DMS 273 (cell line): Measurements from ENCODE around the gene C11orf68.

Experiments used
- DNase-seq: peaks from one replicate; lab custom pipeline; 2025; ENCODE audit not compliant: unreplicated experiment; lab: John Stamatoyannopoulos, UW

Gene C11orf68

DNA sequence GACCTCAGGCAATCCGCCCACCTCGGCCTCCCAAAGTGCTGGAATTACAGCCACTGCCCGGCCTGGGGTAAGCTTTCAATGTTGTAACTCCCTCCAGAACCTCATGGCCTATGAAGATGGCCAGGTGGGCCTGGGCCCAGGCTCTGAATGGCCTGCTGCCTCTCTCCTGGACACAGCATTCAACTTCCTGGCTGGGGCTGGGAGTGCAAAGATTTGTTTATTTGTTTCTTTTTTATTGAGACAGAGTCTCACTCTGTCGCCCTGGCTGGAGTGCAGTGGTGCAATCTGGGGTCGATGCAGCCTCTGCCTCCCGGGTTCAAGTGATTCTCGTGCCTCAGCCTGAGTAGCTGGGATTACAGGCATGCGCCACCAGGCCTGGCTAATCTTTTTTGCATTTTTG is 25.9 kb upstream of the C11orf68 start:
- no peak for DNase-seq

DNA sequence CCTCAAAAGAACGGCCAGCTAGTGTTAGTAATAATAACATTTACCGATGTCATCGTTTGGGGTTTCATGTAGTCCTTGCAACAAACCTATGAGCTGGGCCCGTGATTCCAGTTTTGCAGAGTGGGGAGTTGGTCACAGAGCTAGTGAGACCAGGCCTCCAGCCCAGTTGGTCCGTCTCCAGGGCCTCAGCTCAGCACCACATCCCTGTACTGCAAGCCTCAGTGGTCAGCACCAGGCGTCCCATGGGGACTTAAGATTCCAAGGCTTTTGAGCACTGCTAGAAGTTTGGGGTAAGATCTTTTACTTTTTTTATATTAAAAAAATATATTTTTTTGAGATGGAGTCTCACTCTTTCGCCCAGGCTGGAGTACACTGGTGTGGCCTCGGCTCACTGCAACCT is 25.3 kb upstream of the C11orf68 start:
- DNase-seq, result no peak

DNA sequence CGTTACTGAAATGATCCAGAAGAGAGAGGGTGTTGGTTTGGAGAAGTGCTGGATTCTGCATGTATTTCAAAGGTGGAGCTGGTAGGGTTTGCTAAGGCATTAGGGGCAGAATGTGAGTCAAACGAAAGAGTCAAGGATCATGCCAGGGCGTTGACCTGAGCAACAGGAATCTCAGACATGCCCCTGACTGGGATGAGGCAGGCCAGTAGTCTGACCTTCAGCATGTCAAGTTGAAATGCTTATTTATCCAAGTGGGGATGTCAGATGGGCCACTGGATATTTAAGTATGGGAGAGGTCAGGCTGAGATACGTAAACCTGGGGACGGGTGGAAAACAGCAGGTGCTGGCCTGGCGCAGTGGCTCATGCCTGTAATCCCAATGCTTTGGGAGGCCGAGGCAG is 23.7 kb upstream of the C11orf68 start:
- no peak for DNase-seq

DNA sequence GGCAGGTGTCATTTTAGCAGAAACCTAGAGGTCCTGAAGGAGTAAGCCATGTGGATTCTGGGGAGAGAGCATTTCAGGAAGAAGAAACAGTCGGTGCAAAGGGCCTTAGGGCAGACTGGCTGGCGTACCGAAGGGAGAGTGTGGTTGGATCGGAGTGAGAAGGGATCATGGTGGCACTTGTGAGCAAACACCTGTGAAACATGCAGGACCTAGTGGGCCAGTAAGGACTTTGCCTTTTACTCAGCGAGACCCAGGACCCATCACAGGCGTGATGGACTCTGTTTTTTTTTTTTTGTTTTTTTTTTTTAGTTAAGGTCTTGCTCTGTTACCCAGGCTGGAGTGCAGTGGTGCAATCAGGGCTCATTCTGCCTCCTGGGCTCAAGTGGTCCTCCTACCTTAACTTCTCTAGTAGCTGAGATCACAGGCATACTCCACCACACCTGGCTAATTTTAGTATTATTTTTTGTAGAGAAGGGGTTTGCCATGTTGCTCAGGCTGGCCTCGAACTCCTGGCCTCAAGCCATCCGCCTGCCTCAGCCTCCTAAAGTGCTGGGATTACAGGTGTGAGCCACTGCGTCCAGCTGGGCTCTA is 23.0 kb upstream of the C11orf68 start:
- no peak for DNase-seq

DNA sequence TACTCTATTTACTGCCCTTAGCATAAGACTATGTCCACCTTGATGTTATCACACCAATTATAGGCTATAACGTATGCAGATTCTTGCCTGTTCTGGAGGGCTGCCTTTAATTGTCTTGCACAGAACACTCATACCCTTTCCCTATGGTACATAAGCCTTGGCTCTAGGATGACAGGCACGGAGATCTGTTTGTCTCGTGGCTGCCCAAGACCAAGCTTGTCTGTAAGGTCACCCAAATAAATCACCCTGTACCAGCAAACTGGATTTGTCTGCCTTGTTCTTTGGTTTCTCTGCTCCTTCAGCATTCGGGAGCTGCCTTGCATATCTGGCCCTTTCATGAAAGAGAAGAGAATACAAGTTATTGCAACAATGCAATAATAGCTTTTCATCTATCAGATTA is 18.9 kb upstream of the C11orf68 start:
- no peak for DNase-seq

DNA sequence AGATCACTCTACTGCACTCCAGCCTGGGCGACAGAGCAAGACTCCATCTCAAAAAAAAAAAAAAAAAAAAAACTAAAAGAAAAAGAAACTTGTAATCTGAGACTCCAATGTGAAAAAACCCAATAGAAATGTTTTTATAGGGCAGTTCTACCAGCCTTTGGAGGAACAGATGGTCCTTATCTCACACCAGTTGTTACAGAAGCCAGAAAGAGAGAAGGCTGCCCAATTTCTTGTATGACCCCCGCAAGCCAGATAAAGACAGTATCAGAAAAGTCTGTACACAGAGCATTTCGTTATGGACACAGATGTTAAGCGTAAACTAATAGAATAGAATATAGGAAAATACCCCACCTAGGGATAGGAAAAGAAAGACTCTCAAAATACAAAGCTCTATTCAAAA is 15.2 kb upstream of the C11orf68 start:
- DNase-seq, result peak; percentile 86

DNA sequence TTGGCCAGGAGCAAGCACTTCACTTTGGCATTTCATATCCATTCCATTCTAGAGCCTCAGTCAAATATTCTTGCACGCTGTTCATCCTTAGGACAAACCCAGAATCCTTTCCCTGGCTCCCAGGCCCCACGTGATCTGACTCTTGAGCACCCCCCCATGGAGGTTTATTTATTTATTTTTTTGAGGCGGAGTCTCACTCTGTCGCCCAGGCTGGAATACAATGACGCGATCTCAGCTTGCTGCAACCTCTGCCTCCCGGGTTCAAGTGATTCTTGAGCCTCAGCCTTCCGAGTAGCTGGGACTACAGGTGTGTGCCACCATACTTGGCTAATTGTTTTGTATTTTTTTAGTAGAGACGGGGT is 13.7 kb upstream of the C11orf68 start:
- peak; percentile 48 for DNase-seq

DNA sequence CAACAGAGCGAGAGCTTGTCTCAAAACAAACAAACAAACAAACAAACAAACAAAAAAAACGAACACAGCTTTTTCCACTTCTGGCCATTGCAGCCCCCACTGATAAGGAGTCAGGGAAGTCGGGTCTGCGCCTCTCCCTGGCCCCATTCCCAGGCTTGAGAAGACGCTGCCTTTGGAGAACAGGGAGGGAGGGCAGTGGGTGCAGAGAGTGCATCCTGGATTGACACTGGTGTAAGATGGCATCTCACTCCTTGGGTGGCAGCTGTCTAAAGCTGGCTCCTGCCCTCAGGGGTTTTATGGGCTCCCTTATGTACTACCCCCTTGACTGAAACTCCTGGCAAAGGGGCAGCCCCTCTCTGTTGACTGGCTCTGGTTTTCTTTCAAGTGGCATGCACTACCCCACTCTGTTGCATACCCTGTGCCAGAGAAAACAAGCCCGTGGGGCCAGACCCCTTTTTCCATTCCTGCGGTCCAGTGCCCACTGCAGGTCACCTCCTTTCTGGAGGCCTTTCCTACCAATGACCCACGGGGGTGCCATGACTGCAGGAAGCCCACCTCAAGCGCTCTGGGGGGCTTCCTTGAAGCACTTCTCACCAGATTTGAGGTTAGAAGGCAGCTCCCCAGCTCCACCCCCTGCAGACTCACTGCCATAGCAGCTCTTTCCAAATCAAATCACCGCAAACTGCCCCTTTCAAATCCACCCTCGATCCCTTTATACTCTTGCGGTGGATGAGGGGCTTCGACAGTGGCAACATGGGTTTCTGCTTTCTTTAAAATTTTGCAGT is 13.1 kb upstream of the C11orf68 start:
- DNase-seq, result no peak

DNA sequence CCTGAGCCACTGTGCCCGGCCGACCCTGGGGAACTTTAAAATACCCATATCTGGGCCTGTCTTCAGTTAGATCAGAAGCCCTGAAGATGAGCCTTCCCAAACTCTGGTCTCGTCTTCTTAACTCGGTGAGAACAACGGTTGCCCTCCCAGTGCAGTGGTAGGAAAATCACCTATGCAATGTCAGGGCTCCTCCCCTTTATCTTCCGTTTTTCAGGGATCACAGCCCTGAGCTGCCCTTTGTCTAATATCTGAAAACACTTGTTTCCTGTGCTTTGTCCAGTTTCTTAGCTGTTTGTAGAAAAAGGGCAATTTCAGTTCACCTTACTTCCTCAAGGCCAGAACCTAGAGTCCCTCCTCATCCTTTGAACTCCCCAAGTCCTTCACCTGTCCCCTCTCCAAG is 9.8 kb upstream of the C11orf68 start:
- DNase-seq, result no peak

DNA sequence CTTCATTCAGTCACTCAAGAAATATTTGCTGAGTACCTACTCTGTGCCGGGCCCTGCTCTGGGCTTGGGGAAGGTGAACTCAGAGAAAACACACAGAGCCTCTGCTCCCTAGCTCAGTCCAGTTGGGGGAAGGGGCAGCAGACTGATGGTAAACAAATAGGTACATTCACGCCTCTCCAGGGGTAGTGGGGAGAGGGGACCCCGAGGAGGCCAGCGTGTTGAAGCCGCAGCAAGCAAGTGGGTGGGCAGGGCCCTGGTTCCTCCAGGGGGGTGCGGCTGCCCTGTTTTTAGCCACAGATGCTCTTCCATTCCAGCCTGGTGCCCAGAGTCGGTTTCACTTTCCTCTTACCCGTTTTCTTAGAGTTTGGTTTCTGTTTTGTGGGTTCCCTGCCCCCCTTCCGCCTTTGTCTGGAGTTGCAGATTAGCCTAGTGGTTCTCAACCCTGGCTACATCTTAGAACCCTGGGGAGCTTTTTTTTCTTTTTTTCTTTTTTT is 9.1 kb upstream of the C11orf68 start:
- DNase-seq, result no peak

DNA sequence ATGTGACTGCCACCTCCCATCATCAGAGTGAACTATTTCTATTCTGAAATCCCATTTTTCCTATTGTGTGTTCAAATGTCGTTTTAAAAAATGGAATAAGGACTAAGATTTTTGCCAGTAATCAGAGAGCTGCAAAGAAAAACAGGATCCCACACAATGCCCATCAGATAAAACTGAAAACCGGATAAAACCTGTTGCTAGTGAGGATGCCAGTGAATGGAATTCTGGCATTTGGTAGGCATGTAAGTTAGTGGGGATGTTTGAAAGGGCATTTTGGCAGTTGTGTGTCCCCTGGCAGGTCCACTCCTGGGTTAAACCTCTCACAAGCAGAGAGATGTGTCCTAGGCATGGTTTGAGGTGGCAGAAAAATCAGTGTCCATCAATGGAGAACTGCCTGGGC is 6.5 kb upstream of the C11orf68 start:
- DNase-seq, result no peak

DNA sequence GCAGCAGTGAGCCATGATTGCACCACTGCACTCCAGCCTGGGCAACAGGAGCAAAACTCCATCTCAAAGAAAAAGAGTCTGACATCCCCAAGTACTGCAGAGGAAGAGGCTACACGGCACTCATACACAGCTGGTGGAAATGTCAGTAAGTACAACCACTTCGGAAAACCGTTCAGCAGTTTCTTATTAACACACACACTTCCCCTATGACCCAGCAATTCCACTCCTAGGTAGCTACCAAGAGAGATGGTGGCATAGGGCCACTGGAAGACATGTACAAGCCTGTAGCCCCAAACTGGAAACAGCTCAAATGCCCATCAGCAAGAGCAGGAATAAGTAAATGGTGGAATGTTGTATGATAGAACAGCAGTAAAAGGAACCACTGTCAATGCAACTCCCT is 3.7 kb upstream of the C11orf68 start:
- no peak for DNase-seq

DNA sequence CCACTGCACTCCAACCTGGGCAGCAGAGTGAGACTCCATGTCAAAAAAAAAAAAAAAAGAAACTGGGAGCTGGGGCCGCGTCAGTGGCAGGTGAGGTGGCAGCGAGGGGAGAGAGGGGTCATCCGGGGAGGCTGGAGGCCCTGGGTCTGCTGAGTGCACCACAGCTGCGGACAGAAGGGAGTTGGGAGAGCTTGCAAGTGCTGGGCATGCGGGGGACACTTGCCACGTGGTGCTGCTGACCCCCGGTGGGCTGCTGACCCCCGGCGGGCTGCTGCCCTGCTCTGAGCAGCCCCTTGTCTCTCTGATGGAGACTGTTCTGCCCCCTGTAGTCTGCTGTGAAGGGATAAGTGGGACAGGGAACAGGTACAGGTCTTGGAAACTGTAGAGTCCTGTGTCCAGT is 3.0 kb upstream of the C11orf68 start:
- no peak for DNase-seq

DNA sequence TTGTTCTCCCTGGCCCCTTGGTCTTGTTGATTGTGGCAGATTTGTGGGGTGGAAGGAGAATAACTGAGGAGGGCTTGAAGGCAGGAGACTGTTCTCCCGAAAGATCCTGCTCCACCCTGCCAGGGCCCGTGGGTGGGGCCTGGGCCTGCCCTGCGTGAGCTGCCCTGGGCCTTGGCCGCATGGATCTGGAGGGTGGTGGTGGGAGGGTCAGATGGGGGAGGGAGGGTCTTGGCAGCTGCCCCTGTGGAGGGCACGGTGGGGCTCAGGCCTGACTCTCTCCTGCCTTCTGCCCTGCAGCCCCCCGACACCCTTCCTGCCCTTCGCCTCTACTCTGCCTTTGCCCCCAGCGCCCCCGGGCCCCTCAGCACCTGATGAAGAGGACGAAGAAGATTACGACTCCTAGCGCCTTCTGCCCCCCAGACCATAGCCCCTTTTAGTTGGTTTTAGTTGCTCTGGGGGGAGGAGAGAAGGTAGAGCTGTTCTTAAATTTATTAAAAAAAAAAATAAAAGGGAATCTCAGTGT is 2.2 kb upstream of the C11orf68 start:
- no peak for DNase-seq

DNA sequence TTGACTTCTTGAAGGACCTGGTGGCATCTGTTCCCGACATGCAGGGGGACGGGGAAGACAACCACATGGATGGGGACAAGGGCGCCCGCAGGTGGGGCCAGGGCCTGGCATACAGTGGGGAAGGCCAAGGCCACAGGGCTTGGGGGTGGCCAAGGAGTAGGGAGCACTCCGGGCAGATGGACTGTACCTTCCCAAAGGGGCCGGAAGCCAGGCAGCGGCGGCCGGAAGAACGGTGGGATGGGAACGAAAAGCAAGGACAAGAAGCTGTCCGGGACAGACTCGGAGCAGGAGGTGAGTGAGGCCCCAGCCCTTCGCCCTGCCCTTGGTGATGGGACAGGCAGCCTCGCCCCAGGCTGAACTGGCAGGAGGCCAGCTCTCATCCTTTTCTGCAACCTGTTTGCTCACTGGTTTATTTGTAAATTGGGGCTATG is 1.5 kb upstream of the C11orf68 start:
- no peak for DNase-seq

DNA sequence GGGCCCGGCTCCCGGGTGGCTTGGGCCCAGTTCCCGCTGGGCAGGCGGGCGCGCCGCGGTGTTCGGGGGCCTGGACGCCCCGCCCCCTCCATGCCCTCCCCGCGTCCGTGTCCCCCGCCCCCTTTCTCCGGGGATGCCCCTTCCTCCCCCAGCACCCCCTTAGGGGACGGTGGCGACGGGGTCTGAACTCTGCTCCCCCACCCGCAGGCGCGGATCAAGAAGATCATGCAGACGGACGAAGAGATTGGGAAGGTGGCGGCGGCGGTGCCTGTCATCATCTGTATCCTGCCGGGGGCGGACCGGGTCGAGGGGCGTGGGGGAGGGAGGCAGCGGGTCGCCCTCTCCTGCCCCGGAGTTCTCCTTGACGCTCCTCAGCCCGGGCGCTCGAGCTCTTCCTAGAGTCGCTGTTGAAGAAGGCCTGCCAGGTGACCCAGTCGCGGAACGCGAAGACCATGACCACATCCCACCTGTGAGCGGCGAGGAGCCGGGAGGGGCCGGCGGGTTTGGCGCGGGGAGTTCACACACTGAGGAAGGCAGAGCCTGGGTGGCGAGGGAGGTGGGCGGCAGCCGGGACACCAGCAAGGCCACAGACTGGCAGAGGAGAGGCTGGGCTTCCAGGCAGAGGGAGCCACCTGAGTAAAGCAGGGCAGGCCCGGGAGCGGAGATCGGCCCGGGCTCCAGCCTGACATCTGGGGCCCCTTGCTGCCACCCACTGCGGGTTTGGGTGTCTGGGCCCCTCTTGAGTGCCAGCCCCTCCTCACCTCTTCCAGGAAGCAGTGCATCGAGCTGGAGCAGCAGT is 910 bp upstream of the C11orf68 start:
- DNase-seq, result peak; percentile 62

DNA sequence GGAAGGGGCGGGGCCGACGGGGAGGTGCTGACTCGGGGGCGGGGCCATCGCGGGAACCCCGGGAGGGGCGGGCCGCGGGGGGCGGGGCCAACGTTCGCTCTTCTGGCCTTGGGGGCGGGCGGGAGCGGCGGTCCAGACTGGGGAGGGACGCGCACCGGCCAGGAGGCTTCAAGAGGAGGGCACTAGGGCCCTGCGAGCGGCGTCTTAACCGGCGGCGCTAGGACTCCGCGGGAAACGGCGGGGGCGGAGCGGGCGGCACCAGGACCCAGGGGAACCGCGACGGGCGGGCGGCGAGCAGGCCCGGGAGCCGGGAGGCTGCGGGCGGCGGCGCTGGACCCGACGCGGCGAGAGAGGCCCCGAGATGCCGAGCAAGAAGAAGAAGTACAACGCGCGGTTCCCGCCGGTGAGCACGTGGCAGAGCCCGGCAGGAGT is 295 bp upstream of the C11orf68 start, which contains the start of gene DRAP1:
TSS of gene DRAP1 (plus strand) at position 286 of the 432 bp plus-strand sequence. CDS start at position 362, 76 bp downstream.
- DNase-seq, result peak; percentile 97

DNA sequence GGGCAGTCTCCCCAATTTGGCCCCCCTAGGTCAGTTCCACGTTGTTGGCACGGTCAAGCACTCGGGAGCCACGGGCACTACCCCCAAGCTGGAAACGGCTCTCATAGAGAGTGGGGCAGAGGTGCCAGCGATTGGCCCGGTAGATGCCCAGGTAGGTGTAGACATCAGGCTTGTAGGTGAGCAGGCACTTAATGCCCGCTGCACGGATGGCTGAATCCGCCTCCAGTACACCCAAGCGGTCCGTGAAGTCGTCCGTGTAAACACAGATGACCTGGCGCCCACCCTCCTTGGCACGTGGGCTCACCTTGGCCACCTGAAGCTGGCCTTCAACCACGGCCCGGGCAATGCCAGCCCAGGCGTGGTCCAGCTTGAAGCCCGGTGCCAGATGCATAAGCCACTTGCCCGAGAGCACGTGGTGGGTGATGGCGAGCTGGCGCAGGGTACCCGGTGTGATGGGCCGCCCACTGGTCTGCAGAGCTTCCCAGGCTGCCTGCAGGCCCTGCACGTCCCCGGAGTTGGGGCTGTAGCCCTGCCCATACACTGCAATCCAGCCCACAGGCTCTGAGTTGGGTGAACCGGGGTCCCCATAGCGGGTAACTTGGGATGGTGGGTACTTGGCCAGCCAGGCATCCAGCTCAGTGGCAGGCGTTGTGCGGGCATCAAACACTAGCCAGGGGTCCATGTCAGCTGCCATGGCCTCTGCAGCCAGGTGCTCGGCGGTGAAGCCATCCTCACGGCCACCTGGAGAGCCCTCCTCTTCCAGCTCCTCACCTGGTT is 1.2 kb downstream of the C11orf68 start:
- no peak for DNase-seq

DNA sequence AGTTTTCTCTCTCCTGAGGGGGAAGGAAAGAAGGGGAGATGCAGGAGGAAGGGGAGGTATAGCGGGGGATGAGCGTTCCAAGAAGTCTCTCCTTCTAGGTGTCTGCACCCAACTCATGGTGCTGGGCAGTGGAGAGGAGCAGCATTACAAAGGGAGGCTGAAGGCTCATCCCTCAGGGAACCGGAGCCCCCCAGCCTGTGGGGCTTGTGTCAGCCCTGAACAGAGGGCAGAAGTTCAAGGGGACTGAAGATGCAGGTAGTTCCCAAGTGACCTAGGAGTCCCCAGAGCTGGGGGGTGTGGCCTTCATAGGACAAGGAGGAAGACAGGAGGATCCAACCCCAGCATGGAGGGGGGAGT is 1.8 kb downstream of the C11orf68 start:
- DNase-seq, result no peak

DNA sequence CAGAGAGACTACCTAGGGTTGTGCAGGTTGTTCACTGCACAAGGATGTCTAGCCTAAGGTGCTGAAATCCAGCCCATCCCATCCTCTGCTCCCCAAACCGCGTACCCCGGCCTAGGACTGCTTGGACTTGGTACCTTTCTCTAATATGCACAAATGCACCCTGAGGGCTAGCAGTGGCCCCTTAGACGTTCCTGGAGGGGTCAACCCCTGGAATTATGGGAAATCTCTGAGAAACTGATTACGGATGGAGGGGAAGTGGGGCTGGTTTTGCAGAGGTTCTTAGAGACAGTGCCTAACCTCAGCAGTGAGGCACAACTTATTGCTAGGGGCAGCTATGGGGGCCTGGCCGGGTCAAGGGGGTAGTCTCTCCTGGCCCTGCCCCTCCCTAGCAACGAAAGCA is 2.5 kb downstream of the C11orf68 start:
- DNase-seq, result no peak

DNA sequence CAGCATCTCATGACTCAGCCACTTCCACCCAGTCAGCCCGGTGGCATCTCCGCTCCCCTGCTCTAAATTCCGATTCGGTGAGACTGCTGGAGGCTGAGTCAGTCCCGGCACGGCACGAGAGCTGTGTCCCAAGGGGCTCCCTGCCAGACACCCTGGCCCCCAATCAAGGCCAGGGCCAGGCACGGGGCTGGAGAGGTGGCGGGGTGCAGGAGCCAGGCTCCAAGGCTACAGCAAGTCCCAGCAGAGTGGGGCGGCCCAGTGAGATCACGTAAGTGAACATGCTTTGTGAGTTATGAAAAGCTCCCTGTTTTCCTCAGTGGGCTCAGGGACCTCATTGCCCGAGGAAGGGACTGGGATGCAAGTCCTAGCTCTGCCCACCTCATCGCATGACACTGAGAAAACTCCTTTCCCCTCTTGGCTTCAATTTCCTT is 3.0 kb downstream of the C11orf68 start:
- DNase-seq, result peak; percentile 63
